K562 (cell line): ENCODE data around the gene NCOA1. TPM values are rescaled to one million over a fixed set of nuclear protein-coding genes. Genes with fewer than 3 reads are reported as not detected.

Experiments
- ATAC-seq: fragments of 200-7000 bp; cut with Tn5 transposase; 3 replicates; pipeline ENCODE4 v1.9.1; 2020; ENCODE audit warnings: moderate library complexity
- BruUV-seq: library from RNA; stranded (reverse); fragments of 400-500 nt; replicated peaks from 2 replicates; lab custom pipeline; 2021; lab: Mats Ljungman, UMichigan
- CTCF ChIA-PET: fragments of 300-600 bp; formaldehyde crosslinking; extraction: SDS; loops from one replicate; lab custom pipeline; 2021; ENCODE audit warnings: low intra/inter-chr PET ratio; lab: Yijun Ruan, JAX
- POLR2A ChIA-PET: fragments of 300-600, 350-650 bp; sonication (Branson Sonifier 250); formaldehyde crosslinking; extraction: SDS; loops from one replicate; lab custom pipeline; 2021; ENCODE audit warnings: antibody characterized with exemption, inconsistent platforms; lab: Yijun Ruan, JAX
- DNase-seq, 4 experiments: peaks; one replicate each; pipeline versions ENCODE4 v3.0.0 to v3.0.0-alpha.2; 2011 to 2018; ENCODE audit warnings: low spot score in 3 of 4, mixed read lengths in 3 of 4; ENCODE audit errors: extremely low read depth in 1 of 4
- FAIRE-seq: peaks from 2 replicates; lab custom pipeline; 2011; peaks lifted over from hg19 to GRCh38; lab: Jason Lieb, UNC
- H2AFZ ChIP-seq: 2 replicates; pipeline ENCODE4 v1.6.0; 2011; ENCODE audit warnings: low read depth, low read length, control low read depth, inconsistent platforms
- H3K27ac ChIP-seq: fragments of 200-600 bp; 3 replicates; pipeline ENCODE4 v1.8.0; 2011; ENCODE audit warnings: low read depth, mild to moderate bottlenecking, control low read depth, inconsistent platforms, low read length, moderate library complexity, mixed read lengths; ENCODE audit errors: extremely low read depth
- H3K27me3 ChIP-seq, 2 experiments: fragments of 300-600 bp in 1 of 2; 2 replicates in 1 of 2; 3 replicates in 1 of 2; pipeline versions ENCODE4 v1.6.0 to v1.8.0; 2011; ENCODE audit warnings: inconsistent platforms in 2 of 2, low read length in 2 of 2, mild to moderate bottlenecking in 1 of 2, mixed read lengths in 1 of 2, moderate library complexity in 1 of 2; ENCODE audit not compliant: control insufficient read depth in 2 of 2, insufficient read depth in 2 of 2
- H3K36me3 ChIP-seq: fragments of 300-600 bp; 3 replicates; pipeline ENCODE4 v1.8.0; 2011; ENCODE audit warnings: mild to moderate bottlenecking, low read length, inconsistent platforms; ENCODE audit not compliant: control insufficient read depth, insufficient read depth
- H3K4me1 ChIP-seq, 2 experiments: fragments of 200-600 bp in 1 of 2; replicated peaks in 1 of 2; 2 replicates in 1 of 2; 3 replicates in 1 of 2; pipeline versions ENCODE4 v1.5.1 to v1.8.0; 2011; ENCODE audit warnings: inconsistent platforms in 2 of 2, low read length in 2 of 2, mild to moderate bottlenecking in 1 of 2, mixed read lengths in 1 of 2, moderate library complexity in 1 of 2; ENCODE audit not compliant: control insufficient read depth in 2 of 2, insufficient read depth in 2 of 2
- H3K4me2 ChIP-seq: 2 replicates; pipeline ENCODE4 v1.6.1; 2011; ENCODE audit warnings: low read length, control low read depth, inconsistent platforms, mixed read lengths; ENCODE audit not compliant: insufficient read depth
- H3K4me3 ChIP-seq: fragments of 200-600 bp; sonication (generic), shearing (Covaris generic); 2 replicates; pipeline ENCODE4 v1.5.1; 2016; ENCODE audit warnings: control low read depth, inconsistent platforms
- H3K79me2 ChIP-seq: fragments of 200-600 bp; 3 replicates; pipeline ENCODE4 v1.8.0; 2011; ENCODE audit warnings: low read length, inconsistent platforms; ENCODE audit not compliant: control insufficient read depth, insufficient read depth
- H3K9ac ChIP-seq, 2 experiments: 2 replicates each; pipeline versions ENCODE4 v1.6.0 to v1.6.1; 2011; ENCODE audit warnings: low read depth in 2 of 2, low read length in 2 of 2, control low read depth in 1 of 2, inconsistent platforms in 1 of 2, mild to moderate bottlenecking in 1 of 2, mixed read lengths in 1 of 2; ENCODE audit not compliant: insufficient read depth in 1 of 2
- H3K9me1 ChIP-seq: one replicate; pipeline ENCODE4 v1.6.0; 2011; ENCODE audit warnings: inconsistent platforms, mild to moderate bottlenecking, low read length, moderate library complexity; ENCODE audit not compliant: control insufficient read depth, insufficient read depth
- H3K9me3 ChIP-seq: replicated peaks from 2 replicates; pipeline ENCODE4 v1.5.1; 2011; ENCODE audit warnings: low read depth, low read length, inconsistent platforms; ENCODE audit not compliant: control insufficient read depth, insufficient read depth
- H4K20me1 ChIP-seq: replicated peaks from 2 replicates; pipeline ENCODE4 v1.6.1; 2011; ENCODE audit warnings: low read length, inconsistent platforms, mixed read lengths; ENCODE audit not compliant: control insufficient read depth, insufficient read depth
- BACH1 ChIP-seq: fragments of 200-800 bp; sonication (Bioruptor generic); IDR thresholded peaks from 2 replicates; pipeline ENCODE4 v1.6.1; 2016; ENCODE audit warnings: missing genetic modification characterization, missing compliant biosample characterization
- CBFA2T2 ChIP-seq: fragments of 450-650 bp; conservative IDR thresholded peaks from 2 replicates; pipeline ENCODE4 v1.6.1; 2017; ENCODE audit warnings: mild to moderate bottlenecking
- CBX1 ChIP-seq: sonication (generic); IDR thresholded peaks from 2 replicates; pipeline ENCODE4 v1.6.1; 2016; ENCODE audit warnings: antibody characterized with exemption, low read depth, mild to moderate bottlenecking
- CHD1 ChIP-seq: fragments of 200-600 bp; sonication (generic); IDR thresholded peaks from one replicate; pipeline ENCODE4 v1.6.1; 2012; ENCODE audit warnings: mild to moderate bottlenecking, moderate library complexity, low read length, inconsistent platforms
- FIP1L1 ChIP-seq: fragments of 200-400 bp; formaldehyde crosslinking; IDR thresholded peaks from 2 replicates; pipeline ENCODE4 v1.6.1; 2018; ENCODE audit warnings: mild to moderate bottlenecking, low read depth, low read length; ENCODE audit not compliant: poor library complexity, severe bottlenecking
- HDAC1 ChIP-seq, 2 experiments: fragments of 450-650 bp; IDR thresholded peaks; 2 replicates each; pipeline ENCODE4 v1.6.1; 2016 to 2017; ENCODE audit warnings: inconsistent platforms in 1 of 2, mild to moderate bottlenecking in 1 of 2, moderate library complexity in 1 of 2
- HOXB6 ChIP-seq: fragments of 250-450 bp; sonication (Bioruptor Pico); IDR thresholded peaks from 2 replicates; pipeline ENCODE4 v1.5.1; 2022; ENCODE audit warnings: mild to moderate bottlenecking, borderline replicate concordance
- NCOA2 ChIP-seq, 2 experiments: fragments of 450-650 bp; IDR thresholded peaks; 2 replicates each; pipeline ENCODE4 v1.6.1; 2018; ENCODE audit warnings: mild to moderate bottlenecking in 2 of 2, moderate library complexity in 1 of 2; ENCODE audit not compliant: partially characterized antibody in 2 of 2
- TBL1XR1 ChIP-seq, 2 experiments: IDR thresholded peaks; 2 replicates each; pipeline ENCODE4 v1.6.1; 2012; ENCODE audit warnings: improper control_type of control experiment in 2 of 2, low read length in 2 of 2, mild to moderate bottlenecking in 1 of 2
- ZNF318 ChIP-seq, 2 experiments: fragments of 450-650 bp; IDR thresholded peaks; 2 replicates each; pipeline ENCODE4 v1.6.1; 2016; ENCODE audit warnings: mild to moderate bottlenecking in 2 of 2, borderline replicate concordance in 1 of 2, low read depth in 1 of 2, moderate library complexity in 1 of 2
- ZNF511 ChIP-seq: sonication (generic); formaldehyde crosslinking; IDR thresholded peaks from 2 replicates; pipeline ENCODE4 v1.8.0; 2022; ENCODE audit warnings: mild to moderate bottlenecking, missing genetic modification reagents
- WGBS: fragments of 100-300 bp; shearing (Covaris generic); methylation state at CpG from one replicate; pipeline ENCODE4 v1.1.6; 2016; ENCODE audit warnings: low coverage, mixed read lengths; ENCODE audit not compliant: insufficient coverage; ENCODE audit errors: missing lambda C conversion rate; 5-methylcytosine and 5-hydroxymethylcytosine counted together
- in situ Hi-C: fragments of 300-500 bp; cut with MboI; formaldehyde crosslinking; loops from 4 replicates; pipeline ENCODE4 v1.15.0; 2018; ENCODE audit warnings: inconsistent platforms, mixed read lengths
- intact Hi-C: fragments of 100-400 bp; cut with micrococcal nuclease; formaldehyde crosslinking; loops from 2 replicates; pipeline ENCODE4 v1.14.2; 2022
- polyA plus RNA-seq, 8 experiments: library from polyadenylated mRNA; depleted of rRNA in 4 of 8; stranded (reverse) in 5 of 8; unstranded in 3 of 8; fragments of >200 nt; fragmentation: Nextera tagmentation in 2 of 8; fragmentation: Illumina TruSeq in 1 of 8; extraction: Ambion mirVana in 2 of 8; extraction: Trizol in 1 of 8; gene quantifications; 2 replicates each; pipeline versions ENCODE4 v1.2.1 to v1.2.3, GENCODE V29; 2011 to 2014; ENCODE audit warnings: inconsistent platforms in 1 of 8, missing spikeins in 1 of 8
- total RNA-seq, 7 experiments: library from RNA; depleted of rRNA in 6 of 7; stranded (reverse); fragments of >200 nt in 6 of 7; fragmentation: Illumina TruSeq in 2 of 7; extraction: Trizol in 2 of 7; gene quantifications; 2 replicates each; pipeline versions ENCODE4 v1.2.1 to v1.2.3, GENCODE V29; 2011 to 2021; ENCODE audit warnings: low replicate concordance in 1 of 7

The NCOA1 gene
- total and polyA plus RNA-seq, 9 of the 15 experiments (the other 6 are each of a cell fraction or from before 2014, with no cell fraction given): 4.9 to 25.7 (median 17.0) TPM

- peak; percentile 69 for FAIRE-seq
- peak overlapping the region; percentile 60 to 97 for H3K9ac ChIP-seq
- H3K4me3 ChIP-seq: peak overlapping the region; percentile 69
- peak overlapping the region; percentile 45 for H2AFZ ChIP-seq
- H3K27ac ChIP-seq: peak overlapping the region; percentile 56
- peaks cover 24 to 48% of the 10 kb centered on the region in 2 experiments for H3K4me1 ChIP-seq
- peak; percentile 38 for ATAC-seq
- no peaks in the 10 kb centered on the region for H3K9me1 ChIP-seq
- H3K79me2 ChIP-seq: peaks cover 62% of the 10 kb centered on the region
- peak overlapping the region; percentile 82 for H3K4me2 ChIP-seq
- in situ Hi-C loops (loop anchor here (5.0 kb wide), 1 partner anchor 305 kb away; no protein-coding TSS in a partner anchor), intact Hi-C loops (loop anchor here (5.0 kb wide), 3 partner anchors 35 to 335 kb away; no protein-coding TSS in a partner anchor)
- H4K20me1 ChIP-seq: peaks cover 6% of the 10 kb centered on the region
- H3K9me3 ChIP-seq: no peaks in the 10 kb centered on the region
- CTCF ChIA-PET: interaction anchor here (0.7 kb wide), 1 partner anchor 1395 kb away, joined by 3 read pairs; no protein-coding TSS in a partner anchor
- no peaks in the 10 kb centered on the region for H3K27me3 ChIP-seq
- WGBS: 8% methylated on average over 16 of the region's 16 CpGs
- no peaks in the 10 kb centered on the region for H3K36me3 ChIP-seq
- TSS peak; percentile 37 for BruUV-seq
- POLR2A ChIA-PET: interaction anchor here (0.6 to 5.9 kb wide), 4 partner anchors 15 to 32 kb away, joined by 3 to 33 read pairs (median 4); no protein-coding TSS in a partner anchor
- peak in 2 of 4 experiments; percentile 30 to 61 for DNase-seq
- TF ChIP-seq TBL1XR1 (IDR thresholded peaks at IDR 0.05; ENCODE audit: low read length in 2 of 2) (peak in 1 of 2 experiments; percentile 59; a peak in 1 of 4 replicates), ZNF318 (IDR thresholded peaks at IDR 0.05; ENCODE audit: borderline replicate concordance in 1 of 2, low read depth in 1 of 2) (no peak), NCOA2 (IDR thresholded peaks at IDR 0.05; ENCODE audit: partially characterized antibody in 2 of 2) (no peak), ZNF511 (CRISPR knock-in tag) (no peak), CBFA2T2 (no peak), HOXB6 (CRISPR knock-in tag) (no peak), CHD1 (no peak), CBX1 (no peak), HDAC1 (IDR thresholded peaks at IDR 0.05) (peak in 1 of 2 experiments; percentile 56; a peak in 1 of 4 replicates), BACH1 (0 out of 2 replicates have a peak, but pooled peaks have one; percentile 26), FIP1L1 (no peak)
These were observed 1.6 kb downstream of the NCOA1 start for GRCh38 chr2:24492421-24493279.
